HG03103 (cell line): Measurements from ENCODE around the gene ATL1.
"Not testable (repeated sequence)": the region's sequence is repeated elsewhere in the genome, so short reads cannot be mapped to it uniquely, and the experiment has no call there.

Source experiments
- ATAC-seq: cut with Tn5 transposase; IDR thresholded peaks from one replicate; pipeline ENCODE4 v1.9.1; 2021; ENCODE audit warnings: low read depth; ENCODE audit not compliant: unreplicated experiment

The ATL1 gene

DNA sequence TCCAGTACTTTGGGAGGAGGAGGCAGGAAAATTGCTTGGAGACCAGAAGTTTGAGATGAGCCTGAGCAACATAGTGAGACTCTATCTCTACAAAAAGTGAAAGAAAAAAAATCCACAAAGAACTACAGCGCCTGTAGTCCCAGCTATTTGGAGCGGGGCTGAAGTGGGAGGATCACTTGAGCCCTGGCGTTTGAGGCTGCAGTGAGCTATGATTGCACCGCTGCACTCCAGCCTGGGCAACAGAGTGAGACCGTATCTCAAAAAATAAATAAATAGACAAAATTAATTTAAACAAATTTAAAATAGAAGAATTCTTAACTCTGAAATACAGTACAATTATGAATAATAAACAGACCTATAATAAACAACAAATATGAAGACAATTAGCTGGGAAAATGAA is 40.9 kb downstream of the ATL1 start:
- no peak for ATAC-seq

- no peak for ATAC-seq
Measured at GRCh38 chr14:50601394-50601793, 41.4 kb downstream of the ATL1 start.

- no peak for ATAC-seq
Measured at GRCh38 chr14:50602035-50602434, 42.1 kb downstream of the ATL1 start.

DNA sequence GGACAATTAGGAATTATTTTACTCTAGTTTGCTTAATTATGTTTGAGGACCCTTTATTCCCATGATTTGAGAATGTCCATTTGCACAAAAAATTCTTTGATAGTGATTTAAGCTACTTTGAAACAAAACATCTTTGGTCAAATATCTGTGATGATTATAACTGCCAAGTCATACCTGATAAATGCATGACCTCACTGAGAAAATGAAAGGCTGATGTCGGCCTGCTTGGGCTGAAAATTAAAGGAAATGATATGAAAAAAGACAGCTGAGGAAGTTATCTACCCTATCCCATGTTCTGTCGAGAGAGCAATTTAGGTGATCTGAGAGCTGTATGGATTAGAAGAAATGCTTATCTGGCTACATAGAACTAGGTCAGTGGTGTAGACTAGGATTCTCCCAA is 43.6 kb downstream of the ATL1 start:
- ATAC-seq = no peak

DNA sequence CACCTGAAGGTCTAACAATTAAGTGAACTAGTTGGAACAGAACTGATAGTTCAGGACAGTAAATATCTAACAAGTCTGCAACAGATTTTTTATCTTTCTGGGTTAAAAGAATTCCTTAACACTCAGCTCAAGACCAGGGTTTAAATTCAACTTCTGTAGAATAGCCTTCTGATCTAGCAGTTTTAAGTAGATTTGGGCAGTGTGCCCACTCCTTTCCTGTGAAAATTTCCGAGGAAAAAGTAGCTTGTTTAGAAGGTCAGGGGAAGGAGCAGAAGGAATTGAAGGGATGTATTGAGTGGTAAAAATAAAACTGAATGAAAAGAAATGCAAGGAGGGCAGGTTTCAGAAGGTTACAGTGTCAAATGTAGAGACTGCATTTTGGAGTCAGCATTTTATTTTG is 45.8 kb downstream of the ATL1 start:
- ATAC-seq = no peak

- no peak for ATAC-seq
Measured at GRCh38 chr14:50606468-50606867, 46.5 kb downstream of the ATL1 start.

DNA sequence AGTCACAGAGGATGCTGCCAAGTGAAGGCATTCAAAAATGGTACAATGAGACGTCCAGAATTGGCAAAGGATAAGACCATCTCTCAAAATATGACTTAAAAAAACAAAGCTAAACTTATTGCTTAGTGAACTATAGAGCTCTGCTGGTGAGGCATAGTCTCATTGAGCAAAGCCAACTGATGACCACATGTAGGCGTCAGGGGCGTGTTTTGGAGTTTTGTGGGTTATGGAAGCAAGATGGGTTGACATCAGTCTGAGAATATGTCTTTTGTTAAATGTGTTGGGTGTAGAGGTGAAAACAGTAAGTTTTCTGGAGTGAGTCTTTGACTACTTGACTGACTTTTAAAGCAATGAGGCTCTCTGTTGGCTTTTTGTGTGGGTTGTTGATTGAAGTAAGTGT is 47.2 kb downstream of the ATL1 start:
- no peak for ATAC-seq

DNA sequence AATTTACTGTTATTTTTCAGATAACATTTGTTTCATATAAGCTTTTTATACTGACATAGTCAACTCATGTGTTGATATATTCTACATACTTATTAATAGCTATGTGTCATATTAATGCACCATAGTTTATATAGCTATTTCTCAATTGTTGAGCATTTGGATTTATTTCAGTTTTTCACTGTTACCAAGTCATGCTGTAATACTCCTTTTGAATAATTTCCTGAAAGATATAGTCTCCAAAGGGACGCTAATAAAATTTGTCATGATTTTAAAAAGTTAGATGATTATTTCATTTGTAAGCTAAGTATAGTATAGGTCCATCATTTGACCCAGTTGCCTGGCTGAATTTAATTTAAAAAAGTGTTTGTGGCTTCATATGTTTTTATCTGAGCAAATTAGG is 47.8 kb downstream of the ATL1 start:
- ATAC-seq = no peak

DNA sequence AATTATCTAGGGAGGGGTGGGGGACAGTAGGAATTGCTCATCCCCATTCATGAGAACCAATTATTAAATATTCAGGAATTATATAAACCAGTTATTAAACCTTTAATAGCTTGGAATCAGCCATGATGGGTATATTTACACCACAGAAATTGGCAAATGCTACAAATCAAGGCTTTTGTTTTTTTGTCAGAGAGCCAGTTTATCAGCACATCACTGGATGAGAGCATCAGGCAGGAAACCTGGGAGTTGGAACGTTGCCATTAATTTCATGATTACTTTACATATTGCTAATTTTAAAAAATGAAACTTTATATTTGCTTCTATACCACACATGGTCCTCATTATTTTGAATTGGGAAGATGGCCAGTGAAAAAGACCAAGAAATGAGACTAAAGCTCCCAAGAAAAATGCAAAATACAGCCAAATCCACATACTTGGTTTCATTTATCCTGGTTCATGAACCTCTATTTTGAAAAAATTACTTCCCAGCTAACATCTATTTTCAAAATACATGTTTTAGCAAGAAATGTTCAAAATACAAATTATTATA is 48.4 kb downstream of the ATL1 start:
- ATAC-seq = no peak

DNA sequence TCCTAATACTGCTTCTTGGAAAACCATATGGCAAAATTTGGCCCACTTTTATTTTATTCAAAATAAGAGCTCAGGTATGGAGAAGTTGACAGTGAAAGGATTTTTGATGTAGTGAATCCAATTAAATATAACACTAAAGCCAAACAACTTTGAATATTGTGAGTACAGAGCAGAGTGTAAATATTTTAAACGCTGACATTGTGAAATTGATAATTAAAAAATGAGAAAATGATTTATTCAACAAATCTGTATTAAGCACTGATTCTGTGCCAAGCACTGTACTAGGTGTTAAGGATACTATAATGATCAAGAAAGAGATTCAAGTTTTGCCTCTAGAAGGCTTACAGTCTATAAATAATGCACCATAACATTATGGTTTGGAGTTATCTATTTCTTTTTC is 50.5 kb downstream of the ATL1 start:
- no peak for ATAC-seq

GRCh38 chr14:50612806-50613205 is 52.9 kb downstream of the ATL1 start:
- no peak for ATAC-seq

- no peak for ATAC-seq
Measured at GRCh38 chr14:50615056-50615455, 55.1 kb downstream of the ATL1 start.

DNA sequence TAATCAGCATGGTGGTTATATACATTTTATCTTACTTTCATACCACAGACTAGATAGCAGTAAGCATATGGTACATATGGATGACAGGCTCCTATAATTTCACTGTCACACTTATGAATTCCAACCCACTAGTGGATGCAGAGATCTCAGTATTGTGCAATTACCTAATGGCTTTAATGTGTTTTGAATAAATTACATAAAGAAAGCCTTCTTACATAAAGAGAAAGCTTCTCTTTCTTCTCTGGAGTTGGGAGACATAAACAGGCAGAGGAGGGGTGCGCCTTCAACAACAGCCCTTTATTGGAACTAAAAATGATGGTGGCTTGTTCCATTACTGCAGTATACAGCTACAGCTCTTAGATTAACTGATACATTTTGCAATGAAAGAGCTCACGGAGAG is 55.6 kb downstream of the ATL1 start:
- no peak for ATAC-seq

- no peak for ATAC-seq
Measured at GRCh38 chr14:50616275-50616674, 56.3 kb downstream of the ATL1 start.

GRCh38 chr14:50619569-50620141 is 59.7 kb downstream of the ATL1 start:
- ATAC-seq = peak; percentile 63

DNA sequence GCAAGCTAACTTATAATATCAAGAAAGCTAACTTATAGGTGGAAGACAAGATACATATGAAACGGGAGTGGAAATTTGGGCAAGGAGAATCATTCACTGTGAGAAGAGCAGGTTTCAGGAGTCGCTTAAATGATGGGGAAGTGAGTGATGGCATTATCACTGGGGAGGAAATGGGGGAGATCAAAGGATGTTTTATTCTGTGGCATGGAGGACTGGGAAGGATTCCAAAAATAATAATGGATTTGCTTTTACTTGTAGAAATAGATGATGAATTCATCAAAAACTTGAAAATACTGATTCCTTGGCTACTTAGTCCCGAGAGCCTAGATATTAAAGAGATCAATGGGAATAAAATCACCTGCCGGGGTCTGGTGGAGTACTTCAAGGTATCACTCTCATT is 60.4 kb downstream of the ATL1 start:
- ATAC-seq = no peak

GRCh38 chr14:50622978-50623377 is 63.0 kb downstream of the ATL1 start:
- ATAC-seq = no peak

DNA sequence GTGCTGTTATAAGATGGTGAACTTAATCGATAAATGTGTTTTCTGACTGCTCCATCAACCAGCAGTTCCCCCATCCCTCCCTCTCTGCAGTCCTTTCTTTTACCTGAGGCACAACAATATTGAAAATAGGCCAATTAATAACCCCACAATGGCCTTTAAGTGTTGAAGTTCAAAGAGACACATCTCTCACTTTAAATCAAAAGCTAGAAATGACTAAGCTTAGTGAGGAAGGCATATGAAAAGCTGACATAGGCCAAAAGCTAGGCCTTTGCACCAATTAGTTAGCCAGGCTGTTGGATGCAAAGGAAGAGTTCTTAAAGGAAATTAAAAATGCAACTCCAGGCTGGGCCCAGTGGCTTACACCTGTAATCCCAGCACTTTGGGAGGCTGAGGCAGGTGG is 64.5 kb downstream of the ATL1 start:
- ATAC-seq = no peak

- ATAC-seq = not testable (repeated sequence)
Measured at GRCh38 chr14:50624947-50625346, 65.0 kb downstream of the ATL1 start.

DNA sequence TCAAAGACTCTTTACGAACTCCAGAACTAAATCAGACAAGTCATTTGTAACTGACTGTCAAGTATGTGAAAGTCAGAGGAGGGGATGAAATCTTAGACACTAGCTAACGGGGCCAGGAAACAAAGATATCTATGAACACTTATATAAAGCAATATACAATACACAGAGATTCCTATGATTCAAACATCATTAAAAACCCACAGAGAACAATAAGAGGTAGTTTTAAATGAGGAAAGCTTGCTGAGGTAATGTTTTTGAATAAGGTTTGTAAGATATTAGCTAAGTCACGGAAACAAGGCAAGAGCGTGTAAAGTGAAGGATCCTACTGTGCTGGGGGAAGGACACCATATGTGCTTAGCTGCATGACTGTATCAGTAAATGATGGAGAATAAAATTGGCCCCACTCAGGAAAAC is 71.5 kb downstream of the ATL1 start:
- no peak for ATAC-seq

GRCh38 chr14:50633954-50634353 is 74.0 kb downstream of the ATL1 start:
- ATAC-seq = no peak

DNA sequence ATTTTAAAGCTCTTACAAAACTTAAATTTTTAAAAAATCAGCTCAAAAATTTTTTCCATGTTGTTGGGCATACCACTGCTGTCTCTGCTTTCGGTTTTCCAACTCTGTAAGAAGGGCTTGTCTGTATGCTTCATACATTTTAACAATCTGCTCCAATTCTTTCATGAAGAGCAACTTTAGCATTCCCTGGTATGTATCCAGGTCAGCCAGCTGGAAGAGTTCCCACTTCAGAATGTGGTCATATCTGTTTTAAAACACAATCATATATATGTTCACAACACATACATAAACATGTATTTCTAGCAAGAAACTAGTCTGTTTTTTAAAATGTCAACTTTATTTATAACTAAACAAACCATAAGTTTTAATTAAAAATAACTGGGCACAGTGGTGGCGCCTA is 75.2 kb downstream of the ATL1 start:
- no peak for ATAC-seq

DNA sequence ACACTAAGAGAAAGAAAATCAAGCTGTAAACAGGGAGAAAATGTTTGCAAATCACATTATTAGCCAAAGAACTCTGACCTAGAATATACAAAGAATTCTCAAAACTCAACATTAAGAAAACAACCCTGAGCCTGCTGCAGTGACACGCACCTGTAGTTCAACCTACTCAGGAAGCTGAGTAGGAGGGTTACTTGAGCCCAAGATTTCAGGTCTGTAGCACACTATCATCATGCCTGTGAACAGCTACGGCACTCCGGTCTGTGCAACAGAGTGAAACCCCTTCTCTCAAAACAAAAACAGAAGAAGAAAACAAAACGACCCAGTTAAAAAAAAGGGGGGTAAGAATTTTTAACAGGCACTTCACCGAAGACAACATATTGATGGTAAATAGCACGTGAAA is 87.3 kb downstream of the ATL1 start:
- ATAC-seq = peak; percentile 86
